Upper lobe of left lung (tissue), 6 donors: ENCODE data around the gene DNER. TPM values are rescaled to one million over a fixed set of nuclear protein-coding genes. Genes with fewer than 3 reads are reported as not detected.

ENCODE experiments used
- ATAC-seq, 2 donors: fragments of 200-7000 bp; cut with Tn5 transposase; one replicate each; pipeline ENCODE4 v1.9.1; 2022; ENCODE audit warnings: mild to moderate bottlenecking in 2 of 2, moderate library complexity in 2 of 2; ENCODE audit not compliant: low FRiP score in 2 of 2
- DNase-seq, 2 donors: peaks; one replicate each; pipeline ENCODE4 v3.0.0-alpha.2; 2019 to 2020
- H3K27ac ChIP-seq, 4 donors: fragments of 200-600 bp; sonication (generic); one replicate each; pipeline ENCODE4 v1.5.1; 2016 to 2019
- H3K27me3 ChIP-seq, 4 donors: fragments of 200-600 bp; sonication (generic); one replicate each; pipeline ENCODE4 v1.5.1; 2017 to 2019
- H3K36me3 ChIP-seq, 4 donors: fragments of 200-600 bp; sonication (generic); one replicate each; pipeline ENCODE4 v1.5.1; 2016 to 2019
- H3K4me1 ChIP-seq, 4 donors: fragments of 200-600 bp; sonication (generic); one replicate each; pipeline ENCODE4 v1.5.1; 2018 to 2019
- H3K4me3 ChIP-seq, 4 donors: fragments of 200-600 bp; sonication (generic); one replicate each; pipeline ENCODE4 v1.5.1; 2017 to 2019; ENCODE audit warnings: mild to moderate bottlenecking in 2 of 4, moderate library complexity in 1 of 4
- H3K9me3 ChIP-seq, 4 donors: fragments of 200-600 bp; sonication (generic); one replicate each; pipeline ENCODE4 v1.5.1; 2018 to 2019
- CTCF ChIP-seq, 6 experiments: fragments of 450-650 bp in 4 of 6; fragments of 200-600 bp in 2 of 6; sonication (generic) in 2 of 6; IDR thresholded peaks; one replicate each; pipeline ENCODE4 v1.5.1; 2016 to 2019; ENCODE audit warnings: antibody characterized with exemption in 6 of 6
- EP300 ChIP-seq, 4 donors: sonication (generic); formaldehyde crosslinking; IDR thresholded peaks; one replicate each; pipeline ENCODE4 v1.5.1; 2017; ENCODE audit warnings: antibody characterized with exemption in 4 of 4, control low read depth in 2 of 4
- POLR2A ChIP-seq, 4 donors: fragments of 450-650 bp; IDR thresholded peaks; one replicate each; pipeline ENCODE4 v1.5.1; 2016 to 2017; ENCODE audit warnings: antibody characterized with exemption in 4 of 4, mild to moderate bottlenecking in 2 of 4
- POLR2AphosphoS5 ChIP-seq, 2 donors: sonication (generic); formaldehyde crosslinking; IDR thresholded peaks; one replicate each; pipeline ENCODE4 v1.5.1; 2017; ENCODE audit warnings: antibody characterized with exemption in 2 of 2
- WGBS, 2 donors: methylation state at CpG; one replicate each; pipeline ENCODE4 v1.1.5; 2017 to 2018; 5-methylcytosine and 5-hydroxymethylcytosine counted together
- total RNA-seq, 6 donors: library from RNA; depleted of rRNA in 4 of 6; stranded (reverse); fragments of >200 nt in 4 of 6; gene quantifications; one replicate each; pipeline versions ENCODE4 v1.1.0 to v1.2.1, GENCODE V29; 2016 to 2021
- donor health status: DM: no; HTN: no; CAD: no; lungs with moderate emphysema.
- donor health status: DM: no; HTN: yes; CAD: no; lungs with severe emphysema.

Gene DNER
- total RNA-seq, 6 donors from 2014 or later = 0.31 to 2.1 (median 0.98) TPM

GRCh38 chr2:229416116-229416694, 298.1 kb downstream of the DNER start:
- H3K36me3 ChIP-seq = no peaks in the 10 kb centered on the region
- H3K4me3 ChIP-seq = no peak overlapping the region
- H3K27ac ChIP-seq = peak overlapping the region; percentile 51 to 72 (median 70)
- ATAC-seq = peak; percentile 88 to 96
- peak; percentile 0 to 59 for DNase-seq
- H3K4me1 ChIP-seq = peaks cover 3 to 16% (median 9%) of the 10 kb centered on the region in 4 donors
- no peaks in the 10 kb centered on the region for H3K9me3 ChIP-seq
- peak in 1 of 2 donors; percentile 60 for TF ChIP-seq POLR2AphosphoS5 (IDR thresholded peaks at IDR 0.05)
- TF ChIP-seq POLR2A (IDR thresholded peaks at IDR 0.05) = peak in 1 of 4 donors; percentile 24
- no peak for TF ChIP-seq EP300 (IDR thresholded peaks at IDR 0.05)
- 31 to 34% methylated on average over 5 of the region's 5 CpGs for WGBS, 2 donors
- H3K27me3 ChIP-seq = no peaks in the 10 kb centered on the region

GRCh38 chr2:229414631-229415030, 299.7 kb downstream of the DNER start:
- ATAC-seq (no peak), DNase-seq (no peak)
- 92 to 97% methylated on average over 2 of the region's 2 CpGs for WGBS, 2 donors
- Histone ChIP-seq H3K27ac (no peak overlapping the region), H3K9me3 (no peaks in the 10 kb centered on the region), H3K27me3 (no peaks in the 10 kb centered on the region), H3K36me3 (no peaks in the 10 kb centered on the region), H3K4me1 (peaks cover 3 to 22% (median 9%) of the 10 kb centered on the region in 4 donors), H3K4me3 (no peak overlapping the region)
- TF ChIP-seq EP300 (IDR thresholded peaks at IDR 0.05) (no peak), CTCF (IDR thresholded peaks at IDR 0.05) (no peak), POLR2AphosphoS5 (IDR thresholded peaks at IDR 0.05) (no peak), POLR2A (IDR thresholded peaks at IDR 0.05) (no peak)

- H3K27me3 ChIP-seq = no peaks in the 10 kb centered on the region
- peaks cover 17 to 36% (median 24%) of the 10 kb centered on the region in 4 donors for H3K4me1 ChIP-seq
- no peaks in the 10 kb centered on the region for H3K9me3 ChIP-seq
- no peak for ATAC-seq
- DNase-seq = no peak
- TF ChIP-seq CTCF (IDR thresholded peaks at IDR 0.05) = no peak
- no peak for TF ChIP-seq POLR2AphosphoS5 (IDR thresholded peaks at IDR 0.05)
- TF ChIP-seq EP300 (IDR thresholded peaks at IDR 0.05) = no peak
- no peak for TF ChIP-seq POLR2A (IDR thresholded peaks at IDR 0.05)
- H3K4me3 ChIP-seq = no peak overlapping the region
- H3K27ac ChIP-seq = no peak overlapping the region
- 90 to 93% methylated on average over 5 of the region's 5 CpGs for WGBS, 2 donors
- H3K36me3 ChIP-seq = no peaks in the 10 kb centered on the region
Observed at GRCh38 chr2:229412686-229413085, 301.7 kb downstream of the DNER start.

GRCh38 chr2:229410946-229411345, 303.4 kb downstream of the DNER start:
- no peaks in the 10 kb centered on the region for H3K36me3 ChIP-seq
- DNase-seq (no peak), ATAC-seq (no peak)
- WGBS, 2 donors = 75 to 85% methylated on average over 5 of the region's 5 CpGs
- no peaks in the 10 kb centered on the region for H3K9me3 ChIP-seq
- no peaks in the 10 kb centered on the region for H3K27me3 ChIP-seq
- H3K4me3 ChIP-seq = no peak overlapping the region
- H3K4me1 ChIP-seq = peaks cover 17 to 42% (median 20%) of the 10 kb centered on the region in 4 donors
- H3K27ac ChIP-seq = peak overlapping the region in 1 of 4 donors; percentile 13
- no peak for TF ChIP-seq CTCF (IDR thresholded peaks at IDR 0.05)

- Histone ChIP-seq H3K36me3 (no peaks in the 10 kb centered on the region), H3K27me3 (no peaks in the 10 kb centered on the region), H3K9me3 (no peaks in the 10 kb centered on the region), H3K4me1 (peaks cover 17 to 39% (median 20%) of the 10 kb centered on the region in 4 donors), H3K27ac (peak overlapping the region in 2 of 4 donors; percentile 83 to 87), H3K4me3 (no peak overlapping the region)
- no peak for DNase-seq
- no peak for ATAC-seq
- 65 to 86% methylated on average over 6 of the region's 6 CpGs for WGBS, 2 donors
- TF ChIP-seq CTCF (IDR thresholded peaks at IDR 0.05) = no peak
Observed at GRCh38 chr2:229410264-229410663, 304.1 kb downstream of the DNER start.
